ENCODE results near the gene DAGLB. TPM values are rescaled to one million over a fixed set of nuclear protein-coding genes. Genes with fewer than 3 reads are reported as not detected.

The DAGLB gene
- polyA plus RNA-seq, 1 experiment, result 25.3 TPM

DNA sequence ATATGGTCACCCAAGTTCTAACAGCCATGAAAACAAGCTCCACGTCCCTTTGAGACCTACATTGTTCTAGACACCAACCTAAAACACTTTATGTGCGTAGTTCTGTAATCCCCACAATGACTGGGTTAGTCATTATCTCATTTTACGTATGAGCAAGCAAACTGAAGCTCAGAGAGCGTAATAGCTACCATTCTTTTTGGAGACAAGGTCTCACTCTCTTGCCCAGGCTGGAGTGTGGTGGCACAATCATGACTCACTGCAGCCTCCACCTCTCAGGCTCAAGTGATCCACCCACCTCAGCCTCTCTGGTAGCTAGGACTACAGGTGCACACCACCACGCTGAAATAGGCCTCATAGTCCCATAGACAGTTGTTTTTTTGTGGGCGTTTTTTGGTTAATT lies 10.5 kb downstream of the DAGLB start:
- Histone ChIP-seq H3K4me3 (ENCODE audit: low read depth, low read length) (no peak overlapping the region), H3K27ac (ENCODE audit: low read depth, low read length) (no peak overlapping the region), H3K27me3 (ENCODE audit: control insufficient read depth, insufficient read depth, low read length) (no peaks in the 10 kb centered on the region), H3K9me3 (ENCODE audit: control insufficient read depth, insufficient read depth, low read length) (no peaks in the 10 kb centered on the region)
- DNase-seq (ENCODE audit: low read depth, low spot score), result no peak
- ChIA-PET POLR2A (interaction anchor here (1.1 kb wide), 1 partner anchor 12 kb away, joined by 3 read pairs; no protein-coding TSS in a partner anchor), CTCF (interaction anchor here (1.0 kb wide), 1 partner anchor 41 kb away, joined by 3 read pairs; no protein-coding TSS in a partner anchor)
- TF ChIP-seq, protein P1, sequence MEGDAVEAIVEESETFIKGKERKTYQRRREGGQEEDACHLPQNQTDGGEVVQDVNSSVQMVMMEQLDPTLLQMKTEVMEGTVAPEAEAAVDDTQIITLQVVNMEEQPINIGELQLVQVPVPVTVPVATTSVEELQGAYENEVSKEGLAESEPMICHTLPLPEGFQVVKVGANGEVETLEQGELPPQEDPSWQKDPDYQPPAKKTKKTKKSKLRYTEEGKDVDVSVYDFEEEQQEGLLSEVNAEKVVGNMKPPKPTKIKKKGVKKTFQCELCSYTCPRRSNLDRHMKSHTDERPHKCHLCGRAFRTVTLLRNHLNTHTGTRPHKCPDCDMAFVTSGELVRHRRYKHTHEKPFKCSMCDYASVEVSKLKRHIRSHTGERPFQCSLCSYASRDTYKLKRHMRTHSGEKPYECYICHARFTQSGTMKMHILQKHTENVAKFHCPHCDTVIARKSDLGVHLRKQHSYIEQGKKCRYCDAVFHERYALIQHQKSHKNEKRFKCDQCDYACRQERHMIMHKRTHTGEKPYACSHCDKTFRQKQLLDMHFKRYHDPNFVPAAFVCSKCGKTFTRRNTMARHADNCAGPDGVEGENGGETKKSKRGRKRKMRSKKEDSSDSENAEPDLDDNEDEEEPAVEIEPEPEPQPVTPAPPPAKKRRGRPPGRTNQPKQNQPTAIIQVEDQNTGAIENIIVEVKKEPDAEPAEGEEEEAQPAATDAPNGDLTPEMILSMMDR (IDR thresholded peaks at IDR 0.05; ENCODE audit: low read depth, low read length), result no peak

DNA sequence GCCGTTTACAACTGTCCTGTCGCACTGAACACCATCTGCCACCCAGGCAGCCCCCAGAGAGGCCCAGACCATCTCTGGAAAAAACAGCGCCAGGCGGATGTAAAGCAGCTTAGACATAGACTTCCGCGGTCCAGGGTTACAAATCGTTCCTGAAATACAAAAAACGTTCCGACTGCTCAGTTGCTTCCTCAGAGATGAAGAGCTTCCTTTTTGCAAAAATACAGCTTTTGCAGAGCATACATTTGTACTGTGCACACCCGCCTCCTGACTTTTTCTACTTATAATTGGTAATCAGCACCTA lies 11.4 kb downstream of the DAGLB start:
- H3K9me3 ChIP-seq (ENCODE audit: control insufficient read depth, insufficient read depth, low read length), result no peaks in the 10 kb centered on the region
- TF ChIP-seq, protein P1 (IDR thresholded peaks at IDR 0.05; ENCODE audit: low read depth, low read length), result no peak
- CTCF ChIA-PET, result interaction anchor here (0.6 to 0.7 kb wide), 4 partner anchors 17 to 214 kb away, joined by 3 to 4 read pairs (median 3); no protein-coding TSS in a partner anchor
- H3K27ac ChIP-seq (ENCODE audit: low read depth, low read length), result no peak overlapping the region
- no peak for DNase-seq (ENCODE audit: low read depth, low spot score)
- no peaks in the 10 kb centered on the region for H3K27me3 ChIP-seq (ENCODE audit: control insufficient read depth, insufficient read depth, low read length)
- no peak overlapping the region for H3K4me3 ChIP-seq (ENCODE audit: low read depth, low read length)
- POLR2A ChIA-PET, result no interaction called here

DNA sequence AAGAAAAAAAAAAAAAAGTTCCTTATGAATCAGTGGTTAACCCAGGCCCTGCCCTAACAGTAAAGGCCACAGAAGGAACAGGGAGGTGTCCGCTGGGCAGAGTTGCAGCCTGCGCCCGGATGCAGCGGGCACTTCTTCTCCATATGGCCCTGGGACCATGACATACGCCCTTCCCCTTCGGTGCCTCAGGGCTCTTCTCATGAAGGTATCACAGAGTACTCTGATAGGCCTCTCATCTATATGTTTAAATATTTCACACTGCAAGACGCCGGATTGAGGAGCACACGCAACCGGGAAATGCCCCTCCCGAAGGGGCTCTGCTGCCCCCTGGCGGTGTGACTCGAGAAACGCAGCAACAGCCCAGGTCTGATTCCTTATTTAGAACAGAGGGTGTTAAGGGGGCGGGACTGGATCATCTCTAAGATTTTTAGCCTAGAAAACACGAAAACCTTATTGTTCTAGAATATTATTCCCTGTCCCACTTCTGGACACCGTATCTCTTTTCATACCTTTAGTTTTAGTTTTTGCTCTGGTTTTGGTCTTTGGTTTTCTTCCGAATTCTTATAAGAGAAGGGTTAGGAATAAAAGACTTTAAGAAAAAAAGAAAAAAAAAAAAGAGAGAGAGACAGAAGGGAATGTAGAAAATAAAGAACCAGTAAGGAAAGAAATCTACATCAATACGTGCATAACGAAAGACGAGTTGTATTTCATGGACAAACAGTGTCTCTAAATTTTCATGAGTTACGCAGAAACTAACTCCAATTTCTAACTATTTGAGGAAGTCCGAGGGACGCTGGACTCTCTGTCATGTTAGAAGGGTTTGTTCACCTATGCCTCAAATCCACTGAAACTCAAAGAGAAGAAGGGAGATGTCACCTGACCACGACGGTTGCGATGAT lies 12.0 kb downstream of the DAGLB start:
- H3K9me3 ChIP-seq (ENCODE audit: control insufficient read depth, insufficient read depth, low read length), result no peaks in the 10 kb centered on the region
- peak; percentile 64 for DNase-seq (ENCODE audit: low read depth, low spot score)
- TF ChIP-seq, protein P1 (IDR thresholded peaks at IDR 0.05; ENCODE audit: low read depth, low read length), result peak; percentile 99
- no peak overlapping the region for H3K4me3 ChIP-seq (ENCODE audit: low read depth, low read length)
- ChIA-PET CTCF (interaction anchor here (0.7 to 1.9 kb wide), 2 partner anchors 8 to 1089 kb away, joined by 3 to 7 read pairs; no protein-coding TSS in a partner anchor), POLR2A (no interaction called here)
- peak overlapping the region; percentile 39 for H3K27ac ChIP-seq (ENCODE audit: low read depth, low read length)
- no peaks in the 10 kb centered on the region for H3K27me3 ChIP-seq (ENCODE audit: control insufficient read depth, insufficient read depth, low read length)

DNA sequence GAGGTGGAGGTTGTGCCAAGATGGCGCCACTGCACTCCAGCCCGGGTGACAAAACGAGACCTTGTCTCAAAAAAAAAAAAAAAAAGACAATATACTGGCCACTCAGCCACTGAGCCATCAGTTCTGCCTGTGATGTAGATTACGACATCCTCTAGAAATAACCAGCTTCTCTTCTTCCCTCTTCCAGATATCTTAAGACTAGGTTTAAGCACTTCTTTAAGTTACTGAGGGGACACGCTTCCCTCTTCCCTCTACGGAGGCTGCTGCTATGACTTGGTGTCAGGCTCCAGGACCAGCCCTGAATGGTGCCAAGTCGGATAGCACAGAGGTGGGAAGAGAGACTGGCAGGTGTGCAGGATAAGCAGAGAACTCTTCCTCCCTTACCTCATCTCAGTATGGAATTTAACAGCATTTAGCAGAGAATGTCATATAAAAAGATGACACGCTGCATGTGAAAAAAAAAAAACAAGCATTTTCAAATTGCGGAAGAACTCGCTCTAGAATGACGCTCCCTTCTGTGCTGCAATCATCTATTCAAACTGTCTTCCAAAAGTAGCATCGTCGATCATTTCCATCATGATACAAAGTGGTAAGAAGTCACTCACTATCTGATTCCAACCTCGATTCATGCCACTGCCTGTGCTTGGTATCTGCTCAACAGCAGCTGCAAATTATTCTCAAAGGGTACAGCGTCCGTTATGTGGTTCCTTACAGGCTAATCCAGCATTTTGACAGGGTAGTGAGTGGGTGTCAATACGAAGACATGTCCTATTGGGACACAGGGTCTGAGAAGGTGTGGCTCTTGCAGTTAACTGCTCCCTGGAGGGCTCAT lies 13.8 kb downstream of the DAGLB start:
- POLR2A ChIA-PET, result no interaction called here
- Histone ChIP-seq H3K27ac (ENCODE audit: low read depth, low read length) (no peak overlapping the region), H3K9me3 (ENCODE audit: control insufficient read depth, insufficient read depth, low read length) (no peaks in the 10 kb centered on the region), H3K4me3 (ENCODE audit: low read depth, low read length) (no peak overlapping the region), H3K27me3 (ENCODE audit: control insufficient read depth, insufficient read depth, low read length) (no peaks in the 10 kb centered on the region)
- DNase-seq (ENCODE audit: low read depth, low spot score), result no peak
- CTCF ChIA-PET, result interaction anchor here (1.9 kb wide), 1 partner anchor 9 kb away, joined by 7 read pairs; no protein-coding TSS in a partner anchor
- TF ChIP-seq, protein P1 (IDR thresholded peaks at IDR 0.05; ENCODE audit: low read depth, low read length), result no peak
